NCI-H2227 (cell line): ENCODE data around the gene PHF5A.
A peak's percentile ranks its signal among the peaks of the same experiment; 100 is the strongest.

ENCODE experiments used
- DNase-seq: peaks from one replicate; lab custom pipeline; 2025; ENCODE audit not compliant: unreplicated experiment; lab: John Stamatoyannopoulos, UW

The PHF5A gene, protein sequence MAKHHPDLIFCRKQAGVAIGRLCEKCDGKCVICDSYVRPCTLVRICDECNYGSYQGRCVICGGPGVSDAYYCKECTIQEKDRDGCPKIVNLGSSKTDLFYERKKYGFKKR

DNA sequence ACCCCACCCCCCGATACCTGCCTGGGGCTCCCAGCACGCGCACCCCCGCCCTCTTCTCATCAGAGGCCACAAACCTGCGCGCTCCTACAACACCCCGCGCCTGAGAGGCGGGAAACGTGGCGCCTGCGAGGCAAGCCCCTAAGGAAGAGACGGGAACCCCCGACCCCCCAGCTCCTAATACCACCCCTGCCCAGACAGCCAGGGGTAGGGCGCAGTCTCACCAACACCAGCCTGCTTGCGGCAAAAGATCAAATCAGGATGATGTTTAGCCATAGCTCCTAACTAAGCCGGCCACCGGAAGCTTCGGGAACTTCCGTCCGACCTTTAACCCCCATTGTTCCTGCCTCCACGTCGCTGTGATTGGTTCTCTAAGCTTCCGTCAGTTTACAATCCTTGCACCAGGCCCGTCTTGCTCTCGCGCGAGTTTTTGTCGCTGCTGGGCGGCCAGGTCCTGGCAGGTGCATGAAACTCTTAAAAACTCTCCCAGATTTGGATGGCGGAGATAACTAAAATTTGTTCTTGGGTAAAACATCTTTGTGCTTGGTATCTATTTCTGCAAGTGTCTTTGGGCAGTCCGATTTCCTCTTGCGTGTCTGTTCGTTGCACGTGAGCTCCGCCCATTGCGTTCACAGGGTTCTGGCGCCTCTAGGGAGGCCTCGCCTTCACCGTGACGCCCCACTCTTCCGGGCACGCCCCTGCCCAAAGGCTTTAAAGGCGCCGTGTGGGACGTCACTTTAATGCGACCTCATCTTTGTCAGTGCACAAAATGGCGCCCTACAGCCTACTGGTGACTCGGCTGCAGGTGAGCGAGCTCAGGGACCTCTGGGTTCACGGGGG, at the start of gene PHF5A, which contains the start of gene ACO2:
PHF5A (minus strand) TSS at position 312 of the 837 bp plus-strand sequence; CDS start at position 273, 39 bp downstream.
ACO2 (plus strand) TSS at position 737 of the 837 bp plus-strand sequence; CDS start at position 767, 30 bp downstream.
- DNase-seq: peak; percentile 96

DNA sequence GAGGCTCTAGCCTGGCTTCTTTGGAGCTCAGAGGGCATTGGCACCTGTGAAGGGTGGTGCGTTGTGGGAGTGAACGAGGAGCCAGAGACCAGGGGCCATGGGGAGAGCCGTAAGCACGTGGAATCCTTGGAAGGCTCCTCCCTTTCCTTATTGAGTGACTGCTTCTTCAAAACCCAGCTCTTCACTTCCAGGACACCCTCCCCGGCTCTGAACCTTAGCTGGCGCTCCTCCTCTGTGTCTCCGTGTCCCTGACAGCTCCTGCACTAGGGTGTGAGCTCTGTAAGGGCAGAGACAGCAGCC, 49.5 kb upstream of the PHF5A start:
- DNase-seq: no peak

GRCh38 chr22:41517172-41518047, 48.9 kb upstream of the PHF5A start:
- DNase-seq: peak; percentile 70

GRCh38 chr22:41516462-41516861, 48.0 kb upstream of the PHF5A start:
- no peak for DNase-seq

DNA sequence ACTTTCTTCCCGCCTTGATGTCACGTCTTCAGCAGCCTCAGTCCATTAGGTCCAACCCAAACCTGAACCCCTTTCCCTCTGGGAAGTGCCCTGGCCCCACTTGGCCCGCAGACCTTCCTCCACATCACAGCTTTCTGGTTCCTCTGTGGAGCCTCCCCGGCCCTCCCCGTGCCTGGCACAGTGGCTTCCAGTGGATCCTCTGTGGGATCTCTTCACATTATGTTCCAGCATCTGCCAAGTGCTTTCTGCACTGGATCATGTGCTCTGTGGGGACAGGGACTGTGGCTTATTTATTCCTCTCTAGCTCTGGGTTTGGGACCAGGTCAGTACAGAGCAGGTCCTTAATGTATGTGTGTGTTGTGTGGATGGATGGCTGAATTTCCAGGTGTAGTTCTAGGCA, 44.9 kb upstream of the PHF5A start:
- DNase-seq: no peak

DNA sequence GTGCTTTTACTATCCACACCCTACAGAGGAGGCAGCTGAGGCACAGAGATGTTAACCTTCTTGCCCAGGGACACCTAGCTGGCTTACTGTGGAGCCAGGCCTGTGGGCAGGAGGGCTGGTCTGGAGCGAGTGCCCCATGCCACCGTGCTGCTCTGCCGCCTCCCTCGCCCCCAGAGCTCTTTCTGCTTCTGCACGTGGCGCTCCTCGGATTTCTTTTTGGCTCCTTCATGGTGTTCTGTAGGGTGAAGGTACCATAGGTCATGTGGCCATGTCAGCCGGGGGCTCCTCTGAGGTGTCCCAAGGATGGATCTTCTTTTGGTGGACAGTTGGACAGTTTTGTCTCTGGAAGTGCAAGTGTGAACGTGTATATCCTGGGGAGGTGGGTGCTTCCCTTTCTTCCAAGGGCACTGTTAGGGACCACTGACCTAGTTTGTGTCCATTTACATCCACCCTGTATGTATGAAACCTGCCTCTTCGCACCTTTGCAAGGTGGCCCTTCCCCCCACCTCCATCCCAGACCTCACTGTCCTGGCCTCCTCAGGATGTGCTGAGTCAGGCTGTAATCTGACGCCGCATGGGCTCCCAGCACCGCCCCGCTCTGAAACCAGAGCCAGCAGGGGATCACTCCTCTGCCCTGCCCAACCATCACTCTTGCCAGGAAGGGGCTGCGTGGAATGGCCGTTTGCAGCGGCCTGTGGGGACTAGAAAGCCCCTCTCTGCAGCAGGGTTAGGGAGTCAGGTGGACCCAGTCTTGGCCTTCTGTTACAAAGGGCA, 44.1 kb upstream of the PHF5A start:
- DNase-seq: peak; percentile 59

- no peak for DNase-seq
Measured at GRCh38 chr22:41511521-41511968, 43.1 kb upstream of the PHF5A start.

DNA sequence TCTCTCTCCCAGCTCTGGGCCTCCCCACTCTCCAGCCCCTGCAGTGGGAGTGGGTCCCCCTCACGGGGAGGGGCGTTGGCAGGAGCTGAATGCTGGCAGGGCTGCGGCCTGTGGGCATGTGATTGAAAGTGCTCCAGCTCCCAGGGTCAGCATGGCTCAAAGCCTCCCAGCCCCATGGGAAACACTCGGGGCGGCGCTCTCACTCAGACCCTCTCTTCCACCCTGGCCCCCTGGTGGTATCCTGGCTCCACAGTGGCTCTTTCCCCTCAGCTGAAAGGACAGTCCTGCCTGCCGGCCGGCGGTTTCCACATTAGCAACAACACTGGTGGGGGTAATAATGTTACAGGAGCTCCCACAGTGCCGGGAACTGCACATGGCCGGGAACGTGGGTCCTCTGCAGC, 40.3 kb upstream of the PHF5A start:
- no peak for DNase-seq

- no peak for DNase-seq
Measured at GRCh38 chr22:41507330-41508063, 39.0 kb upstream of the PHF5A start.

DNA sequence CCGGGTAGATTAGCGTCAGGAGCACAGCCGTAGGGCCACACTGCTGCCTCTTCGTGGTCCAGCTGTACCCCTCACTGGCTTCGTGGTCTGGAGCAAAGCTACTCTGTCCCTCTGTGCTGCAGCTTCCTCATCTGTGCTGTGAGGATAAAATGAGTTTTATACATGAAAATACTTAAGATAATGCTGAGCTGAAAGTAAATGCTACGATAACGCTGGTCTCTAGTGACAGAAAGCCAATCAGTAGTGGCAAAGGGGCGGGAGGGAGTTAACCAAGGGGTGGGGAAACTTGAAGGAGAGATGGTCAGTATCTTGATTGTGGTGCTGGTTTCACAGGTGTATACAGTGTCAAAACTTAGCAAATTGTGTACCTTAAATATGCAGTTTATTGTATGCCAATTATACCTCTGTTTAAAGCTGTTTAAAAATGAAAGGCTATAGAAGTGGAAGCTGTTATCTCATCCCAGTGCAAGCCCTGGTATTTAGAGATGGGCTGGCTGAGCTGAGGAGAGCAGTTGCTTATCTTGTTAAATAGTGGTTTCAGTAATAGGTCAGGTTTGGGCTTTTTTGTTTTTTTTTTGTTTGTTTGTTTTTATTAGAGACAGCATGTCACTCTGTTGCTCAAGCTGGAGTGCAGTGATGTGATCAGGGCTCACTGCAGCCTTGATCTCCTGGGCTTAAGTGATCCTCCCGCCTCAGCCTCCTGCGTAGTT, 37.2 kb upstream of the PHF5A start:
- no peak for DNase-seq

DNA sequence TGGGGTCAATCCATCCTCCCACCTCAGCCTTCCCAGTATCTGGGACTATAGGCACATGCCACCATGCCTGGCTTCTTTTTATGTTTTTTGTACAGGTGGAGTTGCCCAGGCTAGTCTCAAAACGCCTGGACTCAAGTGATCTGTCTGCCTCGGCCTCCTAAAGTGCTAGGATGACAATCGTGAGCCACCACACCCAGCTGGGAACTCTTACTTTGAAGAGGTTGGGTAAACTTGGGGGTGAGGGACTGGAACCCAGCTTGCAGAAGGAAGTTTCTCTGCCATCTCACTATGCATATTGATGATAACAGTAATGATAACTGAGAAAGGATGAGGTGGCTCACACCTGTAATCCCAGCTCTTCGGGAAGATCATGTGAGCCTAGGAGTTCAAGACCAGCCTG, 36.3 kb upstream of the PHF5A start:
- DNase-seq: no peak

DNA sequence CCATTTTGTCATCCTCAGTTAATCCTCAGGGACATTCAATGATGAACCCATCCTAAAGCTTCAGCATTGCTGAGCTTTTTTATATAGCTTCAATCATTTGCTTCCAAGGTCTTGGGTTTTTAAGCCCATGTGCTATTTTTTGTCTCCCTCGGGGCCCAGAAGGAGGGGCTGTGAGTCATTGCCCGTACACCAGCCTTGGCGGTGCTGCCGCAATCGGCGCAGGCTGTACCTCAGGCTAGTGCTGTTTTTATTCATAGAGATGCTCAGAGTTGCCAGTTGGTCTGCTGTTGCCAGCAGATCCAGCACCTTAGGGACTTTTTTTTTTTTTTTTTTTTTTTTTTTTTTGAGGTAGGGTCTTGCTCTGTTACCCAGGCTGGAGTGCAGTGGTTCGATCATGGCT, 35.9 kb upstream of the PHF5A start:
- no peak for DNase-seq

GRCh38 chr22:41501209-41501608, 32.7 kb upstream of the PHF5A start:
- no peak for DNase-seq

DNA sequence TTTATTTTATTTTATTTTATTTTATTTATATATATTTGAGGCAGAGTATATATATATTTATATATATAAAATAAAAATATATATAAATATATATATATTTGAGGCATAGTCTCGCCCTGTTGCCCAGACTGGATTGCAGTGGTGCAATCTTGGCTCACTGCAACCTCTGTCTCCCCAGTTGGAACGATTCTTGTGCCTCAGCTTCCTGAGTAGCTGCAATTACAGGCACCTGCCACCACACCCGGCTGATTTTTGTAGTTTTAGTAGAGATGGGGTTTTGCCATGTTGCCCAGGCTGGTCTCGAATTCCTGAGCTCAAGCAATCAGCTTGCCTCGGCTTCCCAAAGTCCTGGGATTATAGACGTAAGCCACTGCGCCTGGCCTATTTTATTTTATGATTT, 31.8 kb upstream of the PHF5A start:
- DNase-seq: no peak

GRCh38 chr22:41499624-41500280, 31.3 kb upstream of the PHF5A start:
- DNase-seq: no peak

DNA sequence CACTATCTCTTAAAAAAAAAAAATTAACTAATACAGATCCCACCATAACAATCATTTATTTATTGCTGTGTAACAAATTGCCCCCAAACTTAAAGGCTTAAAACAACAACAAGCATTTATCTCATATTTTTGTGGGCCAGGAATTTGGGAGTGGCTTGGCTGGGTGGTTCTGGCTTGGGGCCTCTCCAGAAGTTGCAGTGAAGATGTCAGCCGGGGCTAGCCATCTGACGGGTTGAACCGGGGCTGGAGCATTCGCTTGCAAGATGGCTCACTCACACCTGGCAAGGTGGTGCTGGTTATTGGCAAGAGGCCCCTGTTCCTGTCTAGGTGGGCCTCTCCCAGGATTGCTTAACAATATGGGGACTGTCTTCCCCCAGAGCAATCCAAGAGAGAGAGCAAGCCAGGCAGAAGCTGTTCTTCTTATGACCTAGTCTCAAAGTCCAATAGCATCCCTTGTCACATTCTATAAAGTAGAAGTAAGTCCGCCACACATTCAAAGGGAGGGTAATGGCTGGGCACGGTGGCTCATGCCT, 29.9 kb upstream of the PHF5A start:
- no peak for DNase-seq

DNA sequence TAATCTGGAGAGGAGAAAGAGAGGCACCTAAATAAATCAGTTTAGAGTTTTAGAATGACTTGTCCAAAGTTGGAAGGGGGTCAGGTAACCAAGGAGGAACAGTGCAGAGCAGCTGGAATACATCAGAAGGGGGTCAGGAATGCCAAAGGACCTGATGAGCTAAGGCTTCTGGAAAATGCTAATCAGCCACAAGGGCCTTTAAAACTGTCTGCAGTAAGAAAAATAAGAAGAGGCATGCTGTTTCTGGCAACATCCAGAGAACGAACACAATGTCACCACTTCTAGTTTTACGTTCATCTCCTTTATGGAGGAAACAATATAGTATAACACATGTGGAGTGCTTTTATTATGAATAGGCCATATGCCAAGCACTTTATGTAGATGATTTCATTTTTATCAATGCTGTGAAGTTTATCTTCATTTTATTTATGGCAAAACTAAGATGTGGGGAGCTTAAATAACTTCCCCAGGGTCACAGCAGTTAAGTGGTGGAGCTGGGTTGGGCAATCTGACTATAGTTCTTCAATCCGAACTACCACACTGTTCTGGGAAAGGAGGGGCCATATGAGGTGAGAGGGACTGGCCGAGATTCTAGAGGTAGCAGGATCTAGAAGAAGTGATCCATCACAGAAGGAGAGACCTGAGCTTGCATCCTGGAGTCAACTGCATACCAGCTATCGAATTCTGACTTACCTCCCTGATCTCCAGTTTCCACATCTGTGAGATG, 23.0 kb upstream of the PHF5A start:
- DNase-seq: no peak
